Activated T-cell treated with anti-CD3 and anti-CD28 coated beads for 4 hours (primary cell): ENCODE results near the gene SWAP70.
"Not testable (repeated sequence)": the region's sequence is repeated elsewhere in the genome, so short reads cannot be mapped to it uniquely, and the experiment has no call there.

Experiments used
- DNase-seq: peaks from one replicate; pipeline ENCODE4 v3.0.0-alpha.2; 2020

SWAP70 gene

GRCh38 chr11:9693801-9694553, 30.1 kb downstream of the SWAP70 start:
- DNase-seq, result no peak

- DNase-seq, result not testable (repeated sequence)
Observed at GRCh38 chr11:9695228-9695627, 31.4 kb downstream of the SWAP70 start.

- DNase-seq, result no peak
Observed at GRCh38 chr11:9697766-9698165, 33.9 kb downstream of the SWAP70 start.

- no peak for DNase-seq
Observed at GRCh38 chr11:9700105-9700801, 36.4 kb downstream of the SWAP70 start.

- no peak for DNase-seq
Observed at GRCh38 chr11:9701799-9702198, 37.9 kb downstream of the SWAP70 start.

GRCh38 chr11:9703280-9703679, 39.4 kb downstream of the SWAP70 start:
- no peak for DNase-seq

- no peak for DNase-seq
Observed at GRCh38 chr11:9704037-9704436, 40.2 kb downstream of the SWAP70 start.

GRCh38 chr11:9704620-9705019, 40.7 kb downstream of the SWAP70 start:
- no peak for DNase-seq

- DNase-seq, result not testable (repeated sequence)
Observed at GRCh38 chr11:9705361-9705760, 41.5 kb downstream of the SWAP70 start.

- no peak for DNase-seq
Observed at GRCh38 chr11:9708544-9708943, 44.7 kb downstream of the SWAP70 start.

GRCh38 chr11:9710223-9710622, 46.3 kb downstream of the SWAP70 start:
- DNase-seq, result no peak

- DNase-seq, result no peak
Observed at GRCh38 chr11:9710852-9711251, 47.0 kb downstream of the SWAP70 start.

GRCh38 chr11:9711454-9712307, 47.8 kb downstream of the SWAP70 start:
- DNase-seq, result no peak

GRCh38 chr11:9714272-9714940, 50.5 kb downstream of the SWAP70 start:
- no peak for DNase-seq

- DNase-seq, result no peak
Observed at GRCh38 chr11:9716275-9717039, 52.6 kb downstream of the SWAP70 start.

GRCh38 chr11:9717040-9717357, 53.1 kb downstream of the SWAP70 start:
- DNase-seq, result no peak

GRCh38 chr11:9717719-9718118, 53.8 kb downstream of the SWAP70 start:
- no peak for DNase-seq

GRCh38 chr11:9718147-9718546, 54.3 kb downstream of the SWAP70 start:
- no peak for DNase-seq

GRCh38 chr11:9719566-9720289, 55.9 kb downstream of the SWAP70 start:
- no peak for DNase-seq

GRCh38 chr11:9720290-9720630, 56.4 kb downstream of the SWAP70 start:
- no peak for DNase-seq

- no peak for DNase-seq
Observed at GRCh38 chr11:9722023-9722422, 58.1 kb downstream of the SWAP70 start.

GRCh38 chr11:9722893-9723292, 59.0 kb downstream of the SWAP70 start:
- DNase-seq, result no peak
